BJ (cell line): ENCODE data around the gene KIAA0232. TPM values are rescaled to one million over a fixed set of nuclear protein-coding genes. Genes with fewer than 3 reads are reported as not detected.

Experiments
- CTCF ChIA-PET: fragments of 350-600 bp; formaldehyde crosslinking; extraction: SDS; loops from one replicate; lab custom pipeline; 2021; ENCODE audit warnings: antibody characterized with exemption, inconsistent platforms; lab: Yijun Ruan, JAX
- POLR2A ChIA-PET: fragments of 300-600 bp; sonication (Branson Sonifier 250); formaldehyde crosslinking; extraction: SDS; loops from one replicate; lab custom pipeline; 2021; ENCODE audit warnings: antibody characterized with exemption; lab: Charles Lee
- DNase-seq: peaks from one replicate; pipeline ENCODE4 v3.0.0-alpha.2; 2011; ENCODE audit warnings: low read depth
- H3K27me3 ChIP-seq: 2 replicates; pipeline ENCODE4 v1.6.0; 2011; ENCODE audit warnings: low read length; ENCODE audit not compliant: control insufficient read depth, insufficient read depth
- H3K36me3 ChIP-seq: 2 replicates; pipeline ENCODE4 v1.5.1; 2011; ENCODE audit warnings: low read length; ENCODE audit not compliant: control insufficient read depth, insufficient read depth
- H3K4me3 ChIP-seq: 2 replicates; pipeline ENCODE4 v1.5.1; 2011; ENCODE audit warnings: low read depth, mild to moderate bottlenecking, control low read depth, low read length
- CTCF ChIP-seq: IDR thresholded peaks from 2 replicates; pipeline ENCODE4 v1.5.1; 2011; ENCODE audit warnings: low read depth, mild to moderate bottlenecking, control low read depth, inconsistent platforms, low read length, moderate library complexity; ENCODE audit not compliant: insufficient read depth
- polyA plus RNA-seq: library from polyadenylated mRNA; depleted of rRNA; stranded (reverse); fragments of >200 nt; gene quantifications from 2 replicates; pipeline ENCODE4 v1.2.3, GENCODE V29; 2011

The KIAA0232 gene
- polyA plus RNA-seq, 1 experiment = 11.0 TPM

GRCh38 chr4:6855692-6856297, 73.3 kb downstream of the KIAA0232 start:
- Histone ChIP-seq H3K36me3 (peaks cover 3% of the 10 kb centered on the region), H3K27me3 (no peaks in the 10 kb centered on the region), H3K4me3 (no peak overlapping the region)
- TF ChIP-seq CTCF = no peak
- peak; percentile 35 for DNase-seq
- ChIA-PET POLR2A (no interaction called here), CTCF (interaction anchor here (1.2 to 1.8 kb wide), 4 partner anchors 10 to 18 kb away, joined by 3 to 5 read pairs (median 4); no protein-coding TSS in a partner anchor)

- DNase-seq = no peak
- H3K4me3 ChIP-seq = no peak overlapping the region
- TF ChIP-seq CTCF = no peak
- H3K36me3 ChIP-seq = peaks cover 8% of the 10 kb centered on the region
- ChIA-PET CTCF (interaction anchor here (1.2 to 1.8 kb wide), 4 partner anchors 10 to 18 kb away, joined by 3 to 5 read pairs (median 4); no protein-coding TSS in a partner anchor), POLR2A (no interaction called here)
- no peaks in the 10 kb centered on the region for H3K27me3 ChIP-seq
These were observed 73.9 kb downstream of the KIAA0232 start for GRCh38 chr4:6856391-6856790.

GRCh38 chr4:6857009-6857882, 74.7 kb downstream of the KIAA0232 start:
- H3K36me3 ChIP-seq = peaks cover 12% of the 10 kb centered on the region
- POLR2A ChIA-PET = no interaction called here
- CTCF ChIA-PET = interaction anchor here (1.3 to 1.8 kb wide), 3 partner anchors 9 to 16 kb away, joined by 4 to 5 read pairs (median 5); no protein-coding TSS in a partner anchor

GRCh38 chr4:6858997-6859396, 76.5 kb downstream of the KIAA0232 start:
- Histone ChIP-seq H3K36me3 (peaks cover 11% of the 10 kb centered on the region), H3K27me3 (no peaks in the 10 kb centered on the region), H3K4me3 (no peak overlapping the region)
- no peak for TF ChIP-seq CTCF
- no peak for DNase-seq
- CTCF ChIA-PET = interaction anchor here (3.2 kb wide), 1 partner anchor 15 kb away, joined by 26 read pairs; no protein-coding TSS in a partner anchor
- POLR2A ChIA-PET = no interaction called here

More at GRCh38 chr4:6857009-6857882, 74.7 kb downstream of the KIAA0232 start:
- Histone ChIP-seq H3K4me3 (no peak overlapping the region), H3K27me3 (no peaks in the 10 kb centered on the region)
- DNase-seq = no peak
- TF ChIP-seq CTCF = no peak

GRCh38 chr4:6859543-6859942, 77.0 kb downstream of the KIAA0232 start:
- H3K36me3 ChIP-seq = peaks cover 11% of the 10 kb centered on the region
- TF ChIP-seq CTCF = no peak
- no peaks in the 10 kb centered on the region for H3K27me3 ChIP-seq
- POLR2A ChIA-PET = no interaction called here
- no peak overlapping the region for H3K4me3 ChIP-seq
- CTCF ChIA-PET = interaction anchor here (3.2 kb wide), 1 partner anchor 14 kb away, joined by 26 read pairs; no protein-coding TSS in a partner anchor
- no peak for DNase-seq
